ENCODE results near the gene HNRNPCL2.
"Not testable (repeated sequence)": the region's sequence is repeated elsewhere in the genome, so short reads cannot be mapped to it uniquely, and the experiment has no call there.

The HNRNPCL2 gene

DNA sequence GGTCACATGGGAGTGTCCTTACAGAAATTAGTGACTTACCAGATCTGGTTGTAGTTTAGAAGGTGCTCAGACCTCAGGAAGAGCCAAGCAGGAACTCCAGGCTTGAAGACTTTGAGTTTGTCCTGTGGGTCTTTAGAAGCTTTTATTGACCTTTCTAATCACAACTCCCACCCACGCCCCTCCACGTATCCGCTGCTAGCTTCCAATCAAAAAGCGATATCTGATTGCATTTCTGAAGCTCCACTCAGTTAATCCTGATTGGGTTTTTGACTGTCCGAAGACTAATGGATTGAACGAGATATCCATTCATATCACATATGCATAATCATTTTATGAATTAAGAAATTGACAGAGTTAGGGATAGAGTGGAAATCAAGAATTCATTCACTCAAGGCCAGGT, at the start of gene HNRNPCL2:
HNRNPCL2 (minus strand) TSS at position 101 of the 400 bp plus-strand sequence. CDS start 454 bp downstream, outside the sequence.
- not testable (repeated sequence) for DNase-seq

DNA sequence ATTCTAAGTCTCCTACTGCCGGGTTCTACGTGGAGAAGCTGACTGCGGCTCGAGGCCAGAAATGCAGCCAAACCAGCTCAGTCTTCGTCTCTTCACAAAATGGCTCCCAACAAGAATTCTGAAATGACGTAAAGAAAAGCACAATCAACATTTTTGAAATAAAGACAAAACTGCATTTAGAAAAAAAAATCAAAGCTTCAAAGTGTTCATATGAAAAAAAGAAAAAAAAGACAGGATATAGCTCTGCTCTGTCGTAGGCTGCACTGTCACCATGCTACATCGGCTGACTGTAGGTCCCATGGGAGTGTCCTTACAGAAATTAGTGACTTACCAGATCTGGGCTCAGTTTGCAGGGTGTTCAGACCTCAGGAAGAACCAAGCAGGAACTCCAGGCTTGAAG, 48.9 kb upstream of the HNRNPCL2 start, which contains the start of gene HNRNPCL4:
HNRNPCL4 (minus strand) TSS at position 101 of the 400 bp plus-strand sequence. CDS start 164 bp downstream, outside the sequence.
- not testable (repeated sequence) for DNase-seq

DNA sequence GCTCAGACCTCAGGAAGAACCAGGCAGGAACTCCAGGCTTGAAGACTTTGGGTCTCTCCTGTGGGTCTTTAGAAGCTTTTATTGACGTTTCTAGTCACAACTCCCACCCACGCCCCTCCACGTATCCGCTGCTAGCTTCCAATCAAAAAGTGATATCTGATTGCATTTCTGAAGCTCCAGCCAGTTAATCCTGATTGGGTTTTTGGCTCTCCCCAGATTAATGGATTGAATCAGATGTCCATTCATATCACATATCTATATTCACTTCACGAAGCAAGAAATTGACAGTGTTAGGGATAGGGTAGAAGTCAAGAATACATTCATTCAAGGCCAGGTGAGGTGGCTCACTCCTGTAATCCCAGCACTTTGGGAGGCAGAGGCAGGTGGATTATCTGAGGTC, 39.3 kb upstream of the HNRNPCL2 start, which contains the start of gene PRAMEF26:
PRAMEF26 (minus strand) TSS at position 101 of the 400 bp plus-strand sequence. CDS start 2,914 bp downstream, outside the sequence.
- DNase-seq, result not testable (repeated sequence)

DNA sequence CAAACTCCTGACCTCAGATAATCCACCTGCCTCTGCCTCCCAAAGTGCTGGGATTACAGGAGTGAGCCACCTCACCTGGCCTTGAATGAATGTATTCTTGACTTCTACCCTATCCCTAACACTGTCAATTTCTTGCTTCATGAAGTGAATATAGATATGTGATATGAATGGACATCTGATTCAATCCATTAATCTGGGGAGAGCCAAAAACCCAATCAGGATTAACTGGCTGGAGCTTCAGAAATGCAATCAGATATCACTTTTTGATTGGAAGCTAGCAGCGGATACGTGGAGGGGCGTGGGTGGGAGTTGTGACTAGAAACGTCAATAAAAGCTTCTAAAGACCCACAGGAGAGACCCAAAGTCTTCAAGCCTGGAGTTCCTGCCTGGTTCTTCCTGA, 46.2 kb downstream of the HNRNPCL2 start, which contains the start of gene PRAMEF25:
PRAMEF25 (plus strand) TSS at position 301 of the 400 bp plus-strand sequence. CDS start 2,920 bp downstream, outside the sequence.
- not testable (repeated sequence) for DNase-seq
